ENCODE results near the gene PDE11A. TPM values are rescaled to one million over a fixed set of nuclear protein-coding genes. Genes with fewer than 3 reads are reported as not detected.

PDE11A gene
- total and polyA plus RNA-seq, 8 donors: under 0.01 to 0.87 (median 0.40) TPM; not detected in 2

DNA sequence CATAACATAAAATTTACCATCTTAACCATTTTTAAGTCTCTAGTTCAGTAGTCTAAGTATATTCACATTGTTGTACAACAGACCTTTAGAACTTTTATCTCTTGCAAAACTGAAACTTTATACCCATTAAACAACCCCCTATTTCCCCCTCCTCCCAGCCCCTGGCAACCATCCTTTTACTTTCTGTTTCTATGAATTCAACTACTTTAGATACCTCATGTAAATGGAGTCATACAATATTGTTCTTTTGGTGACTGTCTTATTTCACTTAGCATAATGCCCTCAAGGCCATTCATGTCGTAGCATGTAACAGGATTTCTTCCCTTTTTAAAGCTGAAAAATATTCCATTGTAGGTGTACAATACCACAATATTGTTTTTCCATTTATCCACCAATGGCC is 129.8 kb downstream of the PDE11A start:
- 68 to 82% (median 79%) methylated on average over 1 of the region's 1 CpG for WGBS, 5 donors
- H3K9me3 ChIP-seq: no peaks in the 10 kb centered on the region
- intact Hi-C loops (cut with DNase I; ENCODE audit: low total_unique reads): no loop called here
- no peak overlapping the region for H3K4me3 ChIP-seq
- no peaks in the 10 kb centered on the region for H3K4me1 ChIP-seq
- no peak for TF ChIP-seq POLR2A (IDR thresholded peaks at IDR 0.05)
- no peak for TF ChIP-seq EP300 (IDR thresholded peaks at IDR 0.05)
- TF ChIP-seq POLR2AphosphoS5 (IDR thresholded peaks at IDR 0.05): no peak
- TF ChIP-seq, protein P1, sequence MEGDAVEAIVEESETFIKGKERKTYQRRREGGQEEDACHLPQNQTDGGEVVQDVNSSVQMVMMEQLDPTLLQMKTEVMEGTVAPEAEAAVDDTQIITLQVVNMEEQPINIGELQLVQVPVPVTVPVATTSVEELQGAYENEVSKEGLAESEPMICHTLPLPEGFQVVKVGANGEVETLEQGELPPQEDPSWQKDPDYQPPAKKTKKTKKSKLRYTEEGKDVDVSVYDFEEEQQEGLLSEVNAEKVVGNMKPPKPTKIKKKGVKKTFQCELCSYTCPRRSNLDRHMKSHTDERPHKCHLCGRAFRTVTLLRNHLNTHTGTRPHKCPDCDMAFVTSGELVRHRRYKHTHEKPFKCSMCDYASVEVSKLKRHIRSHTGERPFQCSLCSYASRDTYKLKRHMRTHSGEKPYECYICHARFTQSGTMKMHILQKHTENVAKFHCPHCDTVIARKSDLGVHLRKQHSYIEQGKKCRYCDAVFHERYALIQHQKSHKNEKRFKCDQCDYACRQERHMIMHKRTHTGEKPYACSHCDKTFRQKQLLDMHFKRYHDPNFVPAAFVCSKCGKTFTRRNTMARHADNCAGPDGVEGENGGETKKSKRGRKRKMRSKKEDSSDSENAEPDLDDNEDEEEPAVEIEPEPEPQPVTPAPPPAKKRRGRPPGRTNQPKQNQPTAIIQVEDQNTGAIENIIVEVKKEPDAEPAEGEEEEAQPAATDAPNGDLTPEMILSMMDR (IDR thresholded peaks at IDR 0.05): no peak
- no peaks in the 10 kb centered on the region for H3K36me3 ChIP-seq
- no peak for DNase-seq
- no peak overlapping the region for H3K27ac ChIP-seq
- no peaks in the 10 kb centered on the region for H3K27me3 ChIP-seq

DNA sequence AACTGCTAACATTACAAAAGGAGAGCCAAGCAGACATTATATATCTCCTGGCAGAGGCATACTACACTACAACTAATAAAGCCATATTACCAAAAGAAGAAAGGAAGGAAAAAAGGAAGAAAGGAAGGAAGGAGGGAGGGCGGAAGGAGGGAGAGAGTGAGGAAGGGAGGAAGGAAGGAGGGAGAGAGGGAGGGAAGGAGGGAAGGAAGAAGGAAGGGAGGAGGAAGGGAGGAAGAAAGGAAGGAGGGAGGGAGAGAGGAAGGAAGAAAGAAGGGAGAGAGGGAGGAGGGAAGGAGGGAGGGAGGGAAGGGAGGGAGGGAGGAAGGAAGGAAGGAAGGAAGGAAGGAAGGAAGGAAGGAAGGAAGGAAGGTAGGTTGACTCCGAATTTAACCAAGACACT is 133.4 kb downstream of the PDE11A start:
- WGBS, 5 donors: 74 to 92% (median 81%) methylated on average over 2 of the region's 2 CpGs

DNA sequence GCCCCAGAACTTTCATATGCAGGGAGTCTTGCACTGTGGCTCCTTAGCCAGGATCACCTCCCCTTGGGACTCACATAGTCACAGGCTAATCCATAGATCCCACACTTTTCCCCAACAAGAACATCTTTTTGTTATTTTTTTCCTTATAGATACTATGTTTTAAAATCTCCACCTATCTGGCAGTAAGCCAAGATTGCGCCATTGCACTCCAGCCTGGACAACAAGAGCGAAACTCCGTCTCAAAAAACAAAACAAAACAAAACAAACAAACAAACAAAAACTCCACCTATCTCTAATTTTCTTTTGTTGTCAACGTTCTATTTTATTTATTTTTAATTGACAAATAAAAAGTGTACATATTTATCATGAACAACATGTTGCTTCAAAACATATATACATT is 141.7 kb downstream of the PDE11A start:
- no peaks in the 10 kb centered on the region for H3K36me3 ChIP-seq
- H3K4me3 ChIP-seq: no peak overlapping the region
- 75 to 79% (median 77%) methylated on average over 4 of the region's 4 CpGs for WGBS, 5 donors
- TF ChIP-seq POLR2A (IDR thresholded peaks at IDR 0.05) (no peak), EP300 (IDR thresholded peaks at IDR 0.05) (no peak), POLR2AphosphoS5 (IDR thresholded peaks at IDR 0.05) (no peak)
- TF ChIP-seq, protein P1 (IDR thresholded peaks at IDR 0.05): no peak
- DNase-seq: no peak
- no peak overlapping the region for H3K27ac ChIP-seq
- H3K9me3 ChIP-seq: peaks cover 0 to 10% (median 4%) of the 10 kb centered on the region in 4 donors
- no peaks in the 10 kb centered on the region for H3K27me3 ChIP-seq
- H3K4me1 ChIP-seq: no peaks in the 10 kb centered on the region
- intact Hi-C loops (cut with DNase I; ENCODE audit: low total_unique reads): no loop called here

More for the DNA sequence above, 133.4 kb downstream of the PDE11A start:
- Histone ChIP-seq H3K27me3 (no peaks in the 10 kb centered on the region), H3K36me3 (no peaks in the 10 kb centered on the region), H3K27ac (no peak overlapping the region), H3K4me1 (no peaks in the 10 kb centered on the region), H3K4me3 (no peak overlapping the region), H3K9me3 (no peaks in the 10 kb centered on the region)
- TF ChIP-seq, protein P1 (IDR thresholded peaks at IDR 0.05): no peak
- TF ChIP-seq POLR2A (IDR thresholded peaks at IDR 0.05) (no peak), EP300 (IDR thresholded peaks at IDR 0.05) (no peak), POLR2AphosphoS5 (IDR thresholded peaks at IDR 0.05) (no peak)
- intact Hi-C loops (cut with DNase I; ENCODE audit: low total_unique reads): no loop called here
- no peak for DNase-seq

DNA sequence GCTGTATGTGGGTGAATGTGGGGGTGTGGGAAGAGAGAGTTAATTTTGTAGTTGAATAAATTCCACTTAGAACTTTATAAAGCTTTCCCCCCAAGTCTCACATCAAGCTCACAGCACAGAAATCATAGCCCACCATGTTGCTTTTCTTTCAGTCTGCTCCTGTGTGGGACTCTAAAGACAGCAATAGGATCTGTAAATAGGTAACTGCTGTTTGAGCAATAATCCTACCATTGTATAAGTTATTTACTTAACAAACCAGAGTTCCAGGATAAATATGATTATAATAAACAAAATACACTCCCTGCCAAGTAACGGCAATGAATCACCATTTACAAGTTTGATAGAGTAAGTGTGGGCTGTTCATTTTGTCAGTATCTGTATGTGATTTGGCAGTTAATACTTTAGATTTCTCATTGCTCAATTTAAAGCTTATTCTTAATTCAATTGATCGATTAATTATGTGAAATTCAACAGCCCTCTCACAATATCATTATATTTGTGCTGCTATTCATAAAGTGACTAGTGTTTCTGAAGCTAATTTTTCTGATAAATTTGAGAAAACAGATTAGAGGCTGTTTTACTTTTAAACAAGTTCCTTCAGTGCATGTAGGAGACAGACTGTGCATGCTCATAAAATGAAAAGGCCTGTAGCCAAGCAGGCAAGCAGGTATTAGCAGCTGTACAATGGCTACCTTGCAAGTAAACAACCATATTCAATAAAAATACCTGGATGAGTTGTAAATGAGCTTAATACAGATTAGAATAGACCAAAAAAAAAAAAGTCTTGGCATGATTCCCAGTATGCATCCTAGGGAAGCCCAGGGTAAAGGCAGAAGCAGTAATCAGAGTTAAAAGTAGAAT is 142.7 kb downstream of the PDE11A start:
- 26 to 69% (median 57%) methylated on average over 2 of the region's 2 CpGs for WGBS, 5 donors

More for the DNA sequence above, 142.7 kb downstream of the PDE11A start:
- DNase-seq: no peak
- TF ChIP-seq POLR2AphosphoS5 (IDR thresholded peaks at IDR 0.05) (no peak), EP300 (IDR thresholded peaks at IDR 0.05) (no peak), POLR2A (IDR thresholded peaks at IDR 0.05) (no peak)
- TF ChIP-seq, protein P1 (IDR thresholded peaks at IDR 0.05): no peak
- Histone ChIP-seq H3K27me3 (no peaks in the 10 kb centered on the region), H3K36me3 (no peaks in the 10 kb centered on the region), H3K4me1 (no peaks in the 10 kb centered on the region), H3K27ac (no peak overlapping the region), H3K9me3 (peaks cover 0 to 10% (median 4%) of the 10 kb centered on the region in 4 donors), H3K4me3 (no peak overlapping the region)
- intact Hi-C loops (cut with DNase I; ENCODE audit: low total_unique reads): no loop called here
